Measurements from ENCODE around the gene IL11. TPM values are rescaled to one million over a fixed set of nuclear protein-coding genes. Genes with fewer than 3 reads are reported as not detected.
"Not testable (repeated sequence)": the region's sequence is repeated elsewhere in the genome, so short reads cannot be mapped to it uniquely, and the experiment has no call there.

Gene IL11
- total and polyA plus RNA-seq, 2 experiments from 2014 or later: 6.7 to 28.7 TPM

DNA sequence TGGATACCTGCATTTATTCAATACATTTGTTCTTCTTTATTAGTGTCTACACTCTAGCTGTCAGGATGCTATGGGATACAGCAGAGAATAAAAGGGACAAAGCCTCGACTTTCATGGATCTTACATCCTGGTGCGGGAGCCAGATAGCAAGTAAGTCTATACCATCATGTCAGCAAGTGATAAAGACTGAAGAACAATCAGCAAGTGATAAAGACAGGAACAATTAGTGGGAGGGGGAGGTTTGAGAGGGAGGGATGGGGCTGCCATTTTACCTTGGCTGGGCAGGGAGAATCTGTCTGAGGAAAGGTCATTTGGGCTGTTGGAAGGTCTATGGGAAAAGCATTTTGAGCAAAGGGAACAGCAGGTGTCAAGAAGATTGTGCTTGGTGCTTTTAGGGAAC is 39.9 kb upstream of the IL11 start:
- no peaks in the 10 kb centered on the region; the same call in 1 of the 2 replicates for H3K36me3 ChIP-seq (ENCODE audit: low read depth)
- no peak for TF ChIP-seq EZH2phosphoT487 (IDR thresholded peaks at IDR 0.05; ENCODE audit: insufficient read depth, low read depth)
- no peak for TF ChIP-seq EZH2 (IDR thresholded peaks at IDR 0.05; ENCODE audit: insufficient read depth, poor library complexity, severe bottlenecking)
- no peak overlapping the region for H3K4me3 ChIP-seq
- no peaks in the 10 kb centered on the region for H3K9me2 ChIP-seq (ENCODE audit: insufficient read depth)
- no peak overlapping the region for H3K27ac ChIP-seq
- H3K9ac ChIP-seq: no peak overlapping the region
- no peaks in the 10 kb centered on the region for H3K9me3 ChIP-seq (ENCODE audit: low read depth)
- 76 to 82% methylated on average over 2 of the region's 2 CpGs for WGBS, 2 experiments (ENCODE audit: low coverage in 1 of 2, low lambda C conversion rate in 2 of 2, missing lambda C conversion rate in 2 of 2)
- peaks cover 24% of the 10 kb centered on the region for H3K79me2 ChIP-seq (ENCODE audit: insufficient read depth)
- peaks cover 14% of the 10 kb centered on the region; the same call in 1 of the 2 replicates for H3K4me1 ChIP-seq (ENCODE audit: insufficient read depth)
- in situ Hi-C loops (cut with MboI): loop anchor here (10.0 kb wide), 1 partner anchor 265 kb away; the partner anchor contains the start of gene TNNT1
- no peaks in the 10 kb centered on the region for H3K27me3 ChIP-seq (replicated peaks; ENCODE audit: insufficient read depth)
- H4K20me1 ChIP-seq (ENCODE audit: insufficient read depth): no peaks in the 10 kb centered on the region
- H2AFZ ChIP-seq: no peak overlapping the region
- no peak overlapping the region for H3K4me2 ChIP-seq (ENCODE audit: unreplicated experiment)
- no peaks in the 10 kb centered on the region for H3F3A ChIP-seq (ENCODE audit: insufficient read depth)
- no peak for DNase-seq

DNA sequence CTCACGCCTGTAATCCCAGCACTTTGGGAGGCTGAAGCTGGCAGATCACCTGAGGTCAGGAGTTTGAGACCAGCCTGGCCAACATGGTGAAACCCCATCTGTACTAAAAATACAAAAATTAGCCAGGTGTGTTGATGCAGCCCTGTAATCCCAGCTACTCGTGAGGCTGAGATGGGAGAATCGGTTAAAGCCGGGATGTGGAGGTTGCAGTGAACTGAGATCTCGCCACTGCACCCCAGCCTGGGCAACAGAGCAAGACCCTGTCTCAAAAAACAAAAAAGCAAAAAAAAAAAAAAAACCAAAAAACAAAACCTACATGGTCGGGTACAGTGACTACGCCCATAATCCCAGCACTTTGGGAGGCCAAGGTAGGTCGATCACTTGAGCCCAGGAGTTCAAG is 38.9 kb upstream of the IL11 start:
- H3K9me2 ChIP-seq (ENCODE audit: insufficient read depth); H3K9ac ChIP-seq; H3K9me3 ChIP-seq (ENCODE audit: low read depth); H3K27ac ChIP-seq; H3K36me3 ChIP-seq (ENCODE audit: low read depth); H3K27me3 ChIP-seq (replicated peaks; ENCODE audit: insufficient read depth); H3K4me3 ChIP-seq; H3K4me2 ChIP-seq (ENCODE audit: unreplicated experiment); H3F3A ChIP-seq (ENCODE audit: insufficient read depth); H2AFZ ChIP-seq; DNase-seq; in situ Hi-C loops (cut with MboI); H4K20me1 ChIP-seq (ENCODE audit: insufficient read depth): not testable (repeated sequence)
- Histone ChIP-seq H3K4me1 (ENCODE audit: insufficient read depth) (peaks cover 14% of the 10 kb centered on the region; the same call in 1 of the 2 replicates), H3K79me2 (ENCODE audit: insufficient read depth) (peaks cover 34% of the 10 kb centered on the region)
- 88 to 91% methylated on average over 8 of the region's 8 CpGs for WGBS, 2 experiments (ENCODE audit: low coverage in 1 of 2, low lambda C conversion rate in 2 of 2, missing lambda C conversion rate in 2 of 2)

- Histone ChIP-seq H3K9me3 (ENCODE audit: low read depth) (no peaks in the 10 kb centered on the region), H3K4me3 (peak overlapping the region; percentile 69), H3K27ac (peak overlapping the region; percentile 97), H3K27me3 (replicated peaks; ENCODE audit: insufficient read depth) (no peaks in the 10 kb centered on the region), H3K4me1 (ENCODE audit: insufficient read depth) (peaks cover 14% of the 10 kb centered on the region; the same call in 1 of the 2 replicates), H3F3A (ENCODE audit: insufficient read depth) (no peaks in the 10 kb centered on the region), H4K20me1 (ENCODE audit: insufficient read depth) (no peaks in the 10 kb centered on the region), H3K79me2 (ENCODE audit: insufficient read depth) (peaks cover 40% of the 10 kb centered on the region), H3K4me2 (ENCODE audit: unreplicated experiment) (peak overlapping the region; percentile 79), H2AFZ (peak overlapping the region; percentile 90), H3K36me3 (ENCODE audit: low read depth) (peaks cover 4% of the 10 kb centered on the region; the same call in 1 of the 2 replicates), H3K9me2 (ENCODE audit: insufficient read depth) (no peaks in the 10 kb centered on the region), H3K9ac (peak overlapping the region; percentile 78)
- DNase-seq: no peak
- WGBS, 2 experiments (ENCODE audit: low coverage in 1 of 2, low lambda C conversion rate in 2 of 2, missing lambda C conversion rate in 2 of 2): 34 to 36% methylated on average over 9 of the region's 9 CpGs
- in situ Hi-C loops (cut with MboI): no loop called here
- TF ChIP-seq EZH2phosphoT487 (IDR thresholded peaks at IDR 0.05; ENCODE audit: insufficient read depth, low read depth): no peak
- no peak for TF ChIP-seq EZH2 (IDR thresholded peaks at IDR 0.05; ENCODE audit: insufficient read depth, poor library complexity, severe bottlenecking)
Observed at GRCh38 chr19:55408533-55408872, 38.2 kb upstream of the IL11 start.

DNA sequence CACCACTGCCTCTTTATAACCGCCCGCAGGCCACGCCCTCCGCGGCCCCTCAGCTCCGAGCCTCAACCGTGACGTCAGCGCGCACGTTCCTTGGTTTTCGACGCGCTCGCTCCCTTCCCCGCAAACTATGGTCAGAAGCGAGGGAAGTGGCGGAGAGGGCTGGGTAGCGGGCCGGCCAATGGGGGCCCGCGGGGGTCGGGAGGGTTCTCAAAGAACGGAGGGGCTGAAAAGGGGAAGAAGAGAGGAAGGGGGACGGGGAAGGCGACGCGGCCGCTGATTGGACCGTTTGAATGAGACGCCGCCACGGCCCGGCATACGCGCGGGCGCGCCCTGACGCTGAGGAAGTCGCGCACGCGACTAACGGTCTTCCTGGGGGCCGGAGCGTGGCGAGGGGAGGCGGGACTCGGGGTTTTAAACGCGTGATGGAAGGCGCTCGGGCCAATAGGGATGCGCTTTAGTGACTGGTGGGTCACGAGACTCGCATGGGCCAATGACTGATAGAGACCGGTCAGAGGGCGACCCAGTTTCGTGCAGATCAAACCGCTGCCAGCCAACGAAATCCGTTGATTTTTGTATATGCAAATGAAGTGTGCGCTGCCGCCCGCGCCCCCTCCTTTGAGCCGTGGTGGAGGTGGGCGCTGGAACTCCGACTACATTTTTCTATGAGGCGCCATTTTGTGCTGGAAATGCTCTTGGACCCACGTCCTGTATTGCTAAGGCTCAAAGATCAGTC is 37.7 kb upstream of the IL11 start:
- Histone ChIP-seq H3K9ac (peak overlapping the region; percentile 98), H3K4me2 (ENCODE audit: unreplicated experiment) (peak overlapping the region; percentile 79), H2AFZ (peak overlapping the region; percentile 90), H3K4me3 (peak overlapping the region; percentile 92), H3F3A (ENCODE audit: insufficient read depth) (peaks cover 5% of the 10 kb centered on the region; the same call in 1 of the 2 replicates), H3K79me2 (ENCODE audit: insufficient read depth) (peaks cover 46% of the 10 kb centered on the region), H3K9me3 (ENCODE audit: low read depth) (no peaks in the 10 kb centered on the region), H3K36me3 (ENCODE audit: low read depth) (peaks cover 8% of the 10 kb centered on the region; the same call in 1 of the 2 replicates), H3K9me2 (ENCODE audit: insufficient read depth) (no peaks in the 10 kb centered on the region), H4K20me1 (ENCODE audit: insufficient read depth) (no peaks in the 10 kb centered on the region), H3K27me3 (replicated peaks; ENCODE audit: insufficient read depth) (no peaks in the 10 kb centered on the region), H3K27ac (peak overlapping the region; percentile 97), H3K4me1 (ENCODE audit: insufficient read depth) (peaks cover 14% of the 10 kb centered on the region; the same call in 1 of the 2 replicates)
- 1% methylated on average over 40 to 72 of the region's 72 CpGs for WGBS, 2 experiments (ENCODE audit: low coverage in 1 of 2, low lambda C conversion rate in 2 of 2, missing lambda C conversion rate in 2 of 2)
- peak; percentile 100 for DNase-seq
- TF ChIP-seq EZH2 (IDR thresholded peaks at IDR 0.05; ENCODE audit: insufficient read depth, poor library complexity, severe bottlenecking): no peak
- no peak for TF ChIP-seq EZH2phosphoT487 (IDR thresholded peaks at IDR 0.05; ENCODE audit: insufficient read depth, low read depth)
- in situ Hi-C loops (cut with MboI): no loop called here

GRCh38 chr19:55407550-55407799 is 37.2 kb upstream of the IL11 start, which contains the start of gene UBE2S:
Gene UBE2S, minus strand, starts transcription at chr19:55407788. Its CDS starts 199 bp downstream, at chr19:55407589.
- H3K36me3 ChIP-seq (ENCODE audit: low read depth); H3K9me2 ChIP-seq (ENCODE audit: insufficient read depth); H3K27me3 ChIP-seq (replicated peaks; ENCODE audit: insufficient read depth); DNase-seq; H4K20me1 ChIP-seq (ENCODE audit: insufficient read depth); in situ Hi-C loops (cut with MboI); H3F3A ChIP-seq (ENCODE audit: insufficient read depth); H3K9me3 ChIP-seq (ENCODE audit: low read depth): not testable (repeated sequence)
- H3K27ac ChIP-seq: peak within 1 kb of the TSS; percentile 97
- H3K79me2 ChIP-seq (ENCODE audit: insufficient read depth): peaks cover 51% of the 10 kb centered on the region
- peaks cover 14% of the 10 kb centered on the region; the same call in 1 of the 2 replicates for H3K4me1 ChIP-seq (ENCODE audit: insufficient read depth)
- WGBS, 2 experiments (ENCODE audit: low coverage in 1 of 2, low lambda C conversion rate in 2 of 2, missing lambda C conversion rate in 2 of 2): 1 to 3% methylated on average over 16 to 18 of the region's 36 CpGs
- peak within 1 kb of the TSS; percentile 98 for H3K9ac ChIP-seq
- peak within 1 kb of the TSS; percentile 79 for H3K4me2 ChIP-seq (ENCODE audit: unreplicated experiment)
- peak within 1 kb of the TSS; percentile 90 for H2AFZ ChIP-seq
- peak within 1 kb of the TSS; percentile 92 for H3K4me3 ChIP-seq
